CD8-positive, alpha-beta memory T cell (primary cell): ENCODE data around the gene KLHL25. TPM values are rescaled to one million over a fixed set of nuclear protein-coding genes. Genes with fewer than 3 reads are reported as not detected.
A peak's percentile ranks its signal among the peaks of the same experiment; 100 is the strongest.
"Not testable (repeated sequence)": the region's sequence is repeated elsewhere in the genome, so short reads cannot be mapped to it uniquely, and the experiment has no call there.

ENCODE experiments used
- CTCF ChIA-PET: fragments of 350-600 bp; sonication (Branson Sonifier 250); formaldehyde crosslinking; loops from one replicate; lab custom pipeline; 2021; ENCODE audit warnings: antibody characterized with exemption; lab: Charles Lee
- POLR2A ChIA-PET: fragments of 350-600 bp; sonication (Branson Sonifier 250); formaldehyde crosslinking; loops from one replicate; lab custom pipeline; 2021; ENCODE audit warnings: antibody characterized with exemption; lab: Charles Lee
- DNase-seq, 5 donors: peaks; one replicate each; pipeline versions ENCODE4 v3.0.0 to v3.0.0-alpha.2; 2020 to 2022; ENCODE audit warnings: mixed read lengths in 1 of 5
- H3K27ac ChIP-seq: one replicate; pipeline ENCODE4 v1.7.0; 2013; ENCODE audit warnings: low read depth, mild to moderate bottlenecking, low read length, moderate library complexity
- H3K27me3 ChIP-seq: 2 replicates; pipeline ENCODE4 v1.7.0; 2013; ENCODE audit warnings: low read length, mild to moderate bottlenecking; ENCODE audit not compliant: insufficient read depth, poor library complexity, severe bottlenecking
- H3K36me3 ChIP-seq: 2 replicates; pipeline ENCODE4 v1.7.0; 2013; ENCODE audit warnings: mild to moderate bottlenecking, low read length, moderate library complexity; ENCODE audit not compliant: insufficient read depth
- H3K4me1 ChIP-seq: 2 replicates; pipeline ENCODE4 v1.7.0; 2013; ENCODE audit warnings: mild to moderate bottlenecking, low read length, moderate library complexity; ENCODE audit not compliant: insufficient read depth
- H3K4me3 ChIP-seq: 2 replicates; pipeline ENCODE4 v1.7.0; 2013; ENCODE audit warnings: mild to moderate bottlenecking, low read length
- H3K9me3 ChIP-seq: 2 replicates; pipeline ENCODE4 v1.7.0; 2013; ENCODE audit warnings: mild to moderate bottlenecking, low read length
- H3K27ac Mint-ChIP-seq, 8 donors: one replicate each; pipeline ENCODE4 v1.8.0; 2020 to 2021; ENCODE audit warnings: mixed read lengths in 8 of 8, mild to moderate bottlenecking in 6 of 8, inconsistent platforms in 3 of 8, moderate library complexity in 3 of 8
- H3K27me3 Mint-ChIP-seq, 2 donors: one replicate each; pipeline ENCODE4 v1.8.0; 2020 to 2021; ENCODE audit warnings: mixed read lengths in 2 of 2, mild to moderate bottlenecking in 1 of 2, moderate library complexity in 1 of 2
- H3K36me3 Mint-ChIP-seq, 3 donors: one replicate each; pipeline ENCODE4 v1.8.0; 2020 to 2021; ENCODE audit warnings: mixed read lengths in 3 of 3, inconsistent platforms in 1 of 3, mild to moderate bottlenecking in 1 of 3
- H3K4me1 Mint-ChIP-seq, 3 donors: one replicate each; pipeline ENCODE4 v1.8.0; 2020 to 2021; ENCODE audit warnings: mixed read lengths in 3 of 3, inconsistent platforms in 1 of 3, mild to moderate bottlenecking in 1 of 3
- H3K4me3 Mint-ChIP-seq, 7 donors: one replicate each; pipeline ENCODE4 v1.8.0; 2020 to 2021; ENCODE audit warnings: mixed read lengths in 7 of 7, mild to moderate bottlenecking in 6 of 7, moderate library complexity in 4 of 7, inconsistent platforms in 2 of 7
- H3K9me3 Mint-ChIP-seq, 5 donors: one replicate each; pipeline ENCODE4 v1.8.0; 2020 to 2022; ENCODE audit warnings: mixed read lengths in 5 of 5, mild to moderate bottlenecking in 3 of 5, moderate library complexity in 2 of 5, inconsistent platforms in 1 of 5
- polyA plus RNA-seq: library from polyadenylated mRNA; unstranded; fragments of 300-500 nt; fragmentation: Illumina TruSeq; gene quantifications from one replicate; pipeline ENCODE4 v1.2.3, GENCODE V29; 2021
- total RNA-seq, 2 experiments: library from RNA; stranded (reverse); gene quantifications; one replicate each; pipeline ENCODE4 v1.2.3, GENCODE V29; 2021

Gene KLHL25
- total and polyA plus RNA-seq, 3 experiments from 2014 or later, result 0.75 to 5.4 (median 5.1) TPM

- Mint-ChIP-seq H3K9me3 (no peaks in the 10 kb centered on the region), H3K4me1 (peaks cover 5 to 6% (median 6%) of the 10 kb centered on the region in 3 donors), H3K27me3 (peaks cover 3 to 13% of the 10 kb centered on the region in 2 donors), H3K27ac (no peak overlapping the region), H3K4me3 (no peak overlapping the region), H3K36me3 (peaks cover 0 to 4% (median 0%) of the 10 kb centered on the region in 3 donors)
- H3K4me3 ChIP-seq, result no peak overlapping the region
- no peak overlapping the region for H3K27ac ChIP-seq
- H3K9me3 ChIP-seq, result no peaks in the 10 kb centered on the region
- no peak for DNase-seq
- POLR2A ChIA-PET, result no interaction called here
- H3K36me3 ChIP-seq, result no peaks in the 10 kb centered on the region
- H3K27me3 ChIP-seq, result no peaks in the 10 kb centered on the region
- CTCF ChIA-PET, result interaction anchor here (0.7 kb wide), 1 partner anchor 34 kb away, joined by 4 read pairs; no protein-coding TSS in a partner anchor
- peaks cover 4% of the 10 kb centered on the region for H3K4me1 ChIP-seq
Observed at GRCh38 chr15:85800478-85801123, 5.9 kb upstream of the KLHL25 start.

- peaks cover 34% of the 10 kb centered on the region for H3K4me1 ChIP-seq
- H3K9me3 ChIP-seq, H3K27ac ChIP-seq, H3K9me3 Mint-ChIP-seq, H3K36me3 ChIP-seq, H3K27me3 ChIP-seq, DNase-seq, H3K4me3 ChIP-seq, H3K36me3 Mint-ChIP-seq: not testable (repeated sequence)
- ChIA-PET POLR2A (interaction anchor here (0.7 kb wide), 1 partner anchor 412 kb away, joined by 3 read pairs; no protein-coding TSS in a partner anchor), CTCF (interaction anchor here (1.0 to 1.5 kb wide), 2 partner anchors 11 to 66 kb away, joined by 3 to 4 read pairs; no protein-coding TSS in a partner anchor)
- peaks cover 26 to 39% (median 39%) of the 10 kb centered on the region in 3 donors for H3K4me1 Mint-ChIP-seq
- H3K27ac Mint-ChIP-seq, result peak overlapping the region in 1 of 8 donors; percentile 50
- H3K4me3 Mint-ChIP-seq, result peak overlapping the region in 3 of 7 donors; percentile 41 to 92 (median 90)
- peaks cover 0 to 10% of the 10 kb centered on the region in 2 donors for H3K27me3 Mint-ChIP-seq
Observed at GRCh38 chr15:85796371-85796770, 1.6 kb upstream of the KLHL25 start.

GRCh38 chr15:85795337-85796305, 896 bp upstream of the KLHL25 start:
- H3K4me1 ChIP-seq, result peaks cover 34% of the 10 kb centered on the region
- Mint-ChIP-seq H3K27ac (peak overlapping the region in 7 of 8 donors; percentile 27 to 76 (median 43)), H3K9me3 (no peaks in the 10 kb centered on the region), H3K27me3 (peaks cover 0 to 10% of the 10 kb centered on the region in 2 donors), H3K36me3 (peaks cover 0 to 5% (median 0%) of the 10 kb centered on the region in 3 donors), H3K4me1 (peaks cover 28 to 42% (median 40%) of the 10 kb centered on the region in 3 donors), H3K4me3 (peak overlapping the region; percentile 88 to 97 (median 91))
- CTCF ChIA-PET, result interaction anchor here (1.0 to 1.5 kb wide), 2 partner anchors 10 to 66 kb away, joined by 3 to 4 read pairs; no protein-coding TSS in a partner anchor
- no peaks in the 10 kb centered on the region for H3K27me3 ChIP-seq
- POLR2A ChIA-PET, result interaction anchor here (0.7 kb wide), 1 partner anchor 411 kb away, joined by 3 read pairs; no protein-coding TSS in a partner anchor
- H3K9me3 ChIP-seq, result no peaks in the 10 kb centered on the region
- H3K27ac ChIP-seq, result no peak overlapping the region
- no peak for DNase-seq
- no peaks in the 10 kb centered on the region for H3K36me3 ChIP-seq
- peak overlapping the region; percentile 70 for H3K4me3 ChIP-seq

- Mint-ChIP-seq H3K27me3 (peaks cover 1 to 7% of the 10 kb centered on the region in 2 donors), H3K4me1 (peaks cover 32 to 50% (median 46%) of the 10 kb centered on the region in 3 donors), H3K36me3 (peaks cover 0 to 5% (median 0%) of the 10 kb centered on the region in 3 donors), H3K27ac (peak overlapping the region; percentile 39 to 93 (median 84)), H3K4me3 (peak overlapping the region; percentile 90 to 98 (median 91)), H3K9me3 (no peaks in the 10 kb centered on the region)
- peak overlapping the region; percentile 62 for H3K27ac ChIP-seq
- no peaks in the 10 kb centered on the region for H3K27me3 ChIP-seq
- no peaks in the 10 kb centered on the region for H3K9me3 ChIP-seq
- POLR2A ChIA-PET, result interaction anchor here (0.6 to 1.0 kb wide), 2 partner anchors 8 to 60 kb away, joined by 3 to 4 read pairs; no protein-coding TSS in a partner anchor
- H3K4me1 ChIP-seq, result peaks cover 34% of the 10 kb centered on the region
- peak overlapping the region; percentile 77 for H3K4me3 ChIP-seq
- peak in 4 of 5 donors; percentile 21 to 56 (median 37) for DNase-seq
- CTCF ChIA-PET, result interaction anchor here (1.5 to 2.1 kb wide), 2 partner anchors 47 to 65 kb away, joined by 3 to 8 read pairs; no protein-coding TSS in a partner anchor
- H3K36me3 ChIP-seq, result no peaks in the 10 kb centered on the region
Observed at GRCh38 chr15:85793641-85794597, 806 bp downstream of the KLHL25 start.

GRCh38 chr15:85792912-85793590, 1.7 kb downstream of the KLHL25 start:
- Histone ChIP-seq H3K36me3 (no peaks in the 10 kb centered on the region), H3K27me3 (no peaks in the 10 kb centered on the region), H3K9me3 (no peaks in the 10 kb centered on the region), H3K27ac (no peak overlapping the region), H3K4me1 (peaks cover 34% of the 10 kb centered on the region), H3K4me3 (peak overlapping the region; percentile 77)
- Mint-ChIP-seq H3K4me1 (peaks cover 32 to 54% (median 54%) of the 10 kb centered on the region in 3 donors), H3K27ac (peak overlapping the region in 7 of 8 donors; percentile 25 to 93 (median 87)), H3K36me3 (peaks cover 0 to 5% (median 0%) of the 10 kb centered on the region in 3 donors), H3K9me3 (no peaks in the 10 kb centered on the region), H3K27me3 (peaks cover 0 to 1% of the 10 kb centered on the region in 2 donors), H3K4me3 (peak overlapping the region; percentile 90 to 98 (median 91))
- ChIA-PET CTCF (interaction anchor here (1.1 to 2.1 kb wide), 3 partner anchors 46 to 64 kb away, joined by 3 to 8 read pairs (median 3); no protein-coding TSS in a partner anchor), POLR2A (interaction anchor here (0.6 kb wide), 1 partner anchor 60 kb away, joined by 3 read pairs; no protein-coding TSS in a partner anchor)
- no peak for DNase-seq

- peak overlapping the region in 4 of 7 donors; percentile 20 to 92 (median 92) for H3K4me3 Mint-ChIP-seq
- peak overlapping the region in 4 of 8 donors; percentile 63 to 90 (median 76) for H3K27ac Mint-ChIP-seq
- H3K36me3 Mint-ChIP-seq, result peaks cover 0 to 5% (median 0%) of the 10 kb centered on the region in 3 donors
Observed at GRCh38 chr15:85792102-85792731, 2.5 kb downstream of the KLHL25 start.

More at GRCh38 chr15:85792102-85792731, 2.5 kb downstream of the KLHL25 start:
- no peaks in the 10 kb centered on the region for H3K27me3 ChIP-seq
- H3K9me3 ChIP-seq, result no peaks in the 10 kb centered on the region
- ChIA-PET POLR2A (no interaction called here), CTCF (interaction anchor here (1.1 to 2.1 kb wide), 3 partner anchors 46 to 63 kb away, joined by 3 to 8 read pairs (median 3); no protein-coding TSS in a partner anchor)
- H3K4me3 ChIP-seq, result no peak overlapping the region
- DNase-seq, result no peak
- H3K9me3 Mint-ChIP-seq, result no peaks in the 10 kb centered on the region
- H3K27me3 Mint-ChIP-seq, result peaks cover 0 to 1% of the 10 kb centered on the region in 2 donors
- peaks cover 34% of the 10 kb centered on the region for H3K4me1 ChIP-seq
- H3K27ac ChIP-seq, result no peak overlapping the region
- peaks cover 35 to 59% (median 59%) of the 10 kb centered on the region in 3 donors for H3K4me1 Mint-ChIP-seq
- no peaks in the 10 kb centered on the region for H3K36me3 ChIP-seq
